Panc1 (cell line): Measurements from ENCODE around the gene ZC3H7B. TPM values are rescaled to one million over a fixed set of nuclear protein-coding genes. Genes with fewer than 3 reads are reported as not detected.

ENCODE experiments used
- ATAC-seq: fragments of 200-7000 bp; cut with Tn5 transposase; 2 replicates; pipeline ENCODE4 v1.9.1; 2020; ENCODE audit warnings: mild to moderate bottlenecking, moderate library complexity
- BruUV-seq: library from RNA; stranded (reverse); fragments of 400-500 nt; replicated peaks from 2 replicates; lab custom pipeline; 2021; lab: Mats Ljungman, UMichigan
- CTCF ChIA-PET: fragments of 300-600 bp; sonication (Branson Sonifier 250); formaldehyde crosslinking; loops from one replicate; lab custom pipeline; 2022; ENCODE audit warnings: antibody characterized with exemption; lab: Charles Lee
- POLR2A ChIA-PET: fragments of 300-600 bp; sonication (Branson Sonifier 250); formaldehyde crosslinking; loops from one replicate; lab custom pipeline; 2022; ENCODE audit warnings: antibody characterized with exemption; lab: Charles Lee
- DNase-seq: peaks from one replicate; pipeline ENCODE4 v3.0.0-alpha.2; 2010; ENCODE audit warnings: low read depth, low spot score
- H3K27ac ChIP-seq: 2 replicates; pipeline ENCODE4 v1.5.1; 2011; ENCODE audit warnings: mild to moderate bottlenecking, low read length, inconsistent platforms
- H3K27me3 ChIP-seq: fragments of 200-500 bp; sonication (Bioruptor generic); 2 replicates; pipeline ENCODE4 v1.6.0; 2014; ENCODE audit warnings: low read length, inconsistent platforms; ENCODE audit not compliant: control insufficient read depth, insufficient read depth
- H3K36me3 ChIP-seq: fragments of 200-500 bp; sonication (Bioruptor generic); 2 replicates; pipeline ENCODE4 v1.5.1; 2014; ENCODE audit warnings: inconsistent platforms, mild to moderate bottlenecking, low read length, moderate library complexity; ENCODE audit not compliant: control insufficient read depth, insufficient read depth
- H3K4me1 ChIP-seq: 2 replicates; pipeline ENCODE4 v1.5.1; 2011; ENCODE audit warnings: inconsistent platforms, mild to moderate bottlenecking, low read length, moderate library complexity; ENCODE audit not compliant: control insufficient read depth, insufficient read depth
- H3K4me3 ChIP-seq, 2 experiments: 2 replicates each; pipeline ENCODE4 v1.5.1; 2011 to 2012; ENCODE audit warnings: low read depth in 2 of 2, low read length in 2 of 2, mild to moderate bottlenecking in 2 of 2, inconsistent platforms in 1 of 2, moderate library complexity in 1 of 2
- H3K9me3 ChIP-seq: fragments of 200-500 bp; sonication (Bioruptor generic); 2 replicates; pipeline ENCODE4 v1.5.1; 2014; ENCODE audit warnings: low read depth, mild to moderate bottlenecking, inconsistent platforms, low read length, moderate library complexity; ENCODE audit not compliant: control insufficient read depth, insufficient read depth
- CTCF ChIP-seq: fragments of 450-650 bp; IDR thresholded peaks from 2 replicates; pipeline ENCODE4 v1.5.1; 2017; ENCODE audit warnings: mild to moderate bottlenecking
- POLR2AphosphoS5 ChIP-seq: IDR thresholded peaks from 2 replicates; pipeline ENCODE4 v1.6.1; 2012; ENCODE audit warnings: mild to moderate bottlenecking, low read depth, low read length, moderate library complexity
- REST ChIP-seq, 2 experiments: IDR thresholded peaks; 2 replicates each; pipeline ENCODE4 v1.6.1; 2011 to 2012; ENCODE audit warnings: low read depth in 2 of 2, control low read depth in 1 of 2, low read length in 1 of 2, mild to moderate bottlenecking in 1 of 2, moderate library complexity in 1 of 2; ENCODE audit not compliant: insufficient read depth in 1 of 2
- SIN3A ChIP-seq: IDR thresholded peaks from 2 replicates; pipeline ENCODE4 v1.6.1; 2012; ENCODE audit warnings: low read depth, mild to moderate bottlenecking, low read length, moderate library complexity, borderline replicate concordance; ENCODE audit not compliant: insufficient read depth
- TCF7L2 ChIP-seq: IDR thresholded peaks from 2 replicates; pipeline ENCODE4 v1.6.1; 2011; ENCODE audit warnings: mild to moderate bottlenecking, low read depth, low read length, inconsistent platforms
- in situ Hi-C: cut with HindIII; loops from 2 replicates; pipeline ENCODE4 v1.10.0; 2016; ENCODE audit warnings: low sequenced_read_pairs, low pct_unique_long_range_greater_than_20kb
- intact Hi-C: fragments of 100-400 bp; cut with micrococcal nuclease; formaldehyde crosslinking; loops from one replicate; pipeline ENCODE4 v1.10.0; 2022; ENCODE audit not compliant: unreplicated experiment
- total RNA-seq: library from RNA; stranded (reverse); gene quantifications from one replicate; pipeline ENCODE4 v1.2.1, GENCODE V29; 2021; ENCODE audit not compliant: unreplicated experiment

ZC3H7B gene
- total RNA-seq, 1 experiment from 2014 or later, result 62.0 TPM

- POLR2A ChIA-PET, result no interaction called here
- BruUV-seq, result no TSS peak
- Histone ChIP-seq H3K27me3 (no peaks in the 10 kb centered on the region), H3K4me3 (no peak overlapping the region), H3K27ac (no peak overlapping the region), H3K9me3 (no peaks in the 10 kb centered on the region), H3K4me1 (peaks cover 14% of the 10 kb centered on the region), H3K36me3 (no peaks in the 10 kb centered on the region)
- intact Hi-C loops, result no loop called here
- TF ChIP-seq TCF7L2 (no peak), REST (IDR thresholded peaks at IDR 0.05; ENCODE audit: insufficient read depth in 1 of 2, low read depth in 2 of 2, low read length in 1 of 2) (no peak), SIN3A (no peak), POLR2AphosphoS5 (no peak), CTCF (no peak)
- ATAC-seq, result no peak
- DNase-seq, result no peak
- in situ Hi-C loops, result no loop called here
- CTCF ChIA-PET, result no interaction called here
Observed at GRCh38 chr22:41368543-41369423, 67.5 kb downstream of the ZC3H7B start.

GRCh38 chr22:41369424-41369745 lies 68.1 kb downstream of the ZC3H7B start:
- no peaks in the 10 kb centered on the region for H3K36me3 ChIP-seq
- no peak for TF ChIP-seq REST (IDR thresholded peaks at IDR 0.05; ENCODE audit: insufficient read depth in 1 of 2, low read depth in 2 of 2, low read length in 1 of 2)
- TF ChIP-seq CTCF, result no peak
- no peak for TF ChIP-seq POLR2AphosphoS5
- no peak for TF ChIP-seq TCF7L2
- no peak for TF ChIP-seq SIN3A
- intact Hi-C loops, result no loop called here
- no peaks in the 10 kb centered on the region for H3K9me3 ChIP-seq
- ATAC-seq, result no peak
- no peak overlapping the region for H3K4me3 ChIP-seq
- ChIA-PET CTCF (no interaction called here), POLR2A (no interaction called here)
- H3K27ac ChIP-seq, result no peak overlapping the region
- DNase-seq, result no peak
- no peaks in the 10 kb centered on the region for H3K27me3 ChIP-seq
- in situ Hi-C loops, result no loop called here
- H3K4me1 ChIP-seq, result peaks cover 14% of the 10 kb centered on the region
- BruUV-seq, result no TSS peak
